HepG2 (cell line): ENCODE data around the gene ABAT. TPM values are rescaled to one million over a fixed set of nuclear protein-coding genes. Genes with fewer than 3 reads are reported as not detected.

ENCODE experiments used
- CENPX ChIP-seq: sonication (generic); formaldehyde crosslinking; IDR thresholded peaks from 2 replicates; pipeline ENCODE4 v1.9.0; 2021; ENCODE audit warnings: mild to moderate bottlenecking, missing genetic modification reagents, moderate library complexity
- CTCF ChIP-seq: sonication (generic); formaldehyde crosslinking; IDR thresholded peaks from 2 replicates; pipeline ENCODE4 v1.5.0; 2020; ENCODE audit warnings: mild to moderate bottlenecking, missing genetic modification reagents, moderate library complexity
- DR1 ChIP-seq: sonication (generic); formaldehyde crosslinking; IDR thresholded peaks from 2 replicates; pipeline ENCODE4 v1.8.0; 2021; ENCODE audit warnings: mild to moderate bottlenecking, missing genetic modification reagents, inconsistent platforms
- PRDM10 ChIP-seq: sonication (generic); formaldehyde crosslinking; IDR thresholded peaks from 2 replicates; pipeline ENCODE4 v1.4.0; 2020; ENCODE audit warnings: low read depth, missing genetic modification reagents
- REST ChIP-seq, 2 experiments: IDR thresholded peaks; 2 replicates each; pipeline ENCODE4 v1.6.1; 2011 to 2012; ENCODE audit warnings: low read length in 2 of 2, borderline replicate concordance in 1 of 2, low read depth in 1 of 2, mild to moderate bottlenecking in 1 of 2, moderate library complexity in 1 of 2
- RFX5 ChIP-seq: IDR thresholded peaks from 2 replicates; pipeline ENCODE4 v1.6.1; 2011; ENCODE audit warnings: low read depth, low read length, improper control_type of control experiment
- SP140L ChIP-seq: sonication (generic); formaldehyde crosslinking; IDR thresholded peaks from 2 replicates; pipeline ENCODE4 v1.4.0; 2020; ENCODE audit warnings: missing genetic modification reagents, borderline replicate concordance
- THAP8 ChIP-seq: sonication (generic); formaldehyde crosslinking; IDR thresholded peaks from 2 replicates; pipeline ENCODE4 v1.5.1; 2020; ENCODE audit warnings: missing genetic modification reagents, mild to moderate bottlenecking, borderline replicate concordance
- TRIM24 ChIP-seq: sonication (generic); formaldehyde crosslinking; IDR thresholded peaks from 2 replicates; pipeline ENCODE4 v1.8.0; 2022; ENCODE audit warnings: mild to moderate bottlenecking, missing genetic modification reagents
- ZBED4 ChIP-seq: sonication (generic); formaldehyde crosslinking; IDR thresholded peaks from 2 replicates; pipeline ENCODE4 v1.4.0; 2020; ENCODE audit warnings: missing genetic modification reagents, borderline replicate concordance
- ZKSCAN8 ChIP-seq: IDR thresholded peaks from 2 replicates; pipeline ENCODE4 v1.6.1; 2016; ENCODE audit warnings: borderline replicate concordance, missing genetic modification reagents, missing compliant biosample characterization
- ZNF460 ChIP-seq: sonication (generic); formaldehyde crosslinking; IDR thresholded peaks from 2 replicates; pipeline ENCODE4 v1.5.1; 2020; ENCODE audit warnings: missing genetic modification reagents, mild to moderate bottlenecking, borderline replicate concordance
- ZSCAN21 ChIP-seq: sonication (generic); formaldehyde crosslinking; IDR thresholded peaks from 2 replicates; pipeline ENCODE4 v1.8.0; 2022; ENCODE audit warnings: mild to moderate bottlenecking, missing genetic modification reagents, moderate library complexity, borderline replicate concordance
- polyA plus RNA-seq, 8 experiments: library from polyadenylated mRNA; depleted of rRNA in 3 of 8; stranded (reverse) in 7 of 8; unstranded in 1 of 8; fragments of >200 nt; fragmentation: Illumina TruSeq in 4 of 8; extraction: Trizol in 4 of 8; gene quantifications; 2 replicates each; pipeline versions ENCODE4 v1.2.1 to v1.2.3, GENCODE V29; 2011 to 2016; ENCODE audit warnings: low read depth in 4 of 8, missing spikeins in 1 of 8, mixed read lengths in 1 of 8; ENCODE audit not compliant: insufficient read depth in 1 of 8
- total RNA-seq, 5 experiments: library from RNA; depleted of rRNA; stranded (reverse); fragments of >200 nt; fragmentation: Illumina TruSeq; extraction: Trizol; gene quantifications; 2 replicates each; pipeline ENCODE4 v1.2.3, GENCODE V29; 2016; ENCODE audit warnings: low read depth in 1 of 5

The ABAT gene
- total and polyA plus RNA-seq, 2 of the 13 experiments (the other 11 are each of a cell fraction or from before 2014, with no cell fraction given) = 47.6 to 97.3 TPM

- TF ChIP-seq PRDM10 (CRISPR knock-in tag) (no peak; the same call in 1 of the 2 replicates), CENPX (CRISPR knock-in tag) (no peak), SP140L (no peak), RFX5 (no peak), TRIM24 (CRISPR knock-in tag) (0 out of 2 replicates have a peak, but pooled peaks have one; percentile 55), ZKSCAN8 (CRISPR knock-in tag) (peak; percentile 92), REST (IDR thresholded peaks at IDR 0.05; ENCODE audit: borderline replicate concordance in 1 of 2, low read depth in 1 of 2, low read length in 2 of 2) (no peak), ZNF460 (CRISPR knock-in tag) (no peak), ZSCAN21 (CRISPR knock-in tag) (no peak), THAP8 (CRISPR knock-in tag) (no peak), DR1 (CRISPR knock-in tag) (no peak), ZBED4 (CRISPR knock-in tag) (peak; percentile 63; the same call in 1 of the 2 replicates), CTCF (CRISPR knock-in tag) (no peak; the same call in 1 of the 2 replicates)
These were observed 3.9 kb downstream of the ABAT start (continued) for GRCh38 chr16:8678068-8678927.
